PC-9 (cell line): ENCODE results near the gene CTNND2. TPM values are rescaled to one million over a fixed set of nuclear protein-coding genes. Genes with fewer than 3 reads are reported as not detected.

Source experiments
- BruUV-seq: library from RNA; stranded (reverse); fragments of 400-500 nt; replicated peaks from 2 replicates; lab custom pipeline; 2021; lab: Mats Ljungman, UMichigan
- CTCF ChIA-PET: fragments of 300-600 bp; sonication (Branson Sonifier 250); formaldehyde crosslinking; loops from one replicate; lab custom pipeline; 2022; ENCODE audit warnings: antibody characterized with exemption; lab: Charles Lee
- POLR2A ChIA-PET: fragments of 300-600 bp; sonication (Branson Sonifier 250); formaldehyde crosslinking; loops from one replicate; lab custom pipeline; 2022; ENCODE audit warnings: antibody characterized with exemption; ENCODE audit not compliant: unreplicated experiment; lab: Charles Lee
- DNase-seq, 2 experiments: peaks; one replicate each; pipeline versions ENCODE4 v3.0.0 to v3.0.0-alpha.2; 2015 to 2022; ENCODE audit warnings: mixed read lengths in 1 of 2
- H2AFZ ChIP-seq: fragments of 200-600 bp; sonication (generic); 2 replicates; pipeline ENCODE4 v1.8.1; 2017; ENCODE audit warnings: antibody characterized with exemption
- H3F3A ChIP-seq: fragments of 200-600 bp; sonication (generic); 2 replicates; pipeline ENCODE4 v1.8.1; 2017; ENCODE audit warnings: antibody characterized with exemption, mild to moderate bottlenecking, low read depth; ENCODE audit not compliant: insufficient read depth
- H3K27ac ChIP-seq: fragments of 200-600 bp; sonication (generic); 2 replicates; pipeline ENCODE4 v1.6.1; 2016; ENCODE audit warnings: mixed run types
- H3K27me3 ChIP-seq: fragments of 200-600 bp; sonication (generic); 2 replicates; pipeline ENCODE4 v1.6.1; 2016; ENCODE audit warnings: low read depth, mixed run types; ENCODE audit not compliant: insufficient read depth
- H3K36me3 ChIP-seq: fragments of 200-600 bp; sonication (generic); 2 replicates; pipeline ENCODE4 v1.6.1; 2016; ENCODE audit warnings: low read depth, mixed run types
- H3K4me1 ChIP-seq: fragments of 200-600 bp; sonication (generic); replicated peaks from 2 replicates; pipeline ENCODE4 v1.6.1; 2016; ENCODE audit warnings: mixed run types; ENCODE audit not compliant: insufficient read depth
- H3K4me2 ChIP-seq: fragments of 200-600 bp; sonication (generic); 2 replicates; pipeline ENCODE4 v1.6.1; 2017; ENCODE audit warnings: mixed run types
- H3K4me3 ChIP-seq: fragments of 200-600 bp; sonication (generic); 2 replicates; pipeline ENCODE4 v1.6.1; 2016; ENCODE audit warnings: mixed run types
- H3K79me2 ChIP-seq: fragments of 200-600 bp; sonication (generic); 2 replicates; pipeline ENCODE4 v1.6.1; 2017; ENCODE audit warnings: low read depth, mixed run types
- H3K9me2 ChIP-seq: fragments of 200-600 bp; sonication (generic); 2 replicates; pipeline ENCODE4 v1.8.1; 2017; ENCODE audit warnings: mild to moderate bottlenecking; ENCODE audit not compliant: insufficient read depth
- H3K9me3 ChIP-seq: fragments of 200-600 bp; sonication (generic); 2 replicates; pipeline ENCODE4 v1.8.1; 2016; ENCODE audit warnings: low read depth; ENCODE audit not compliant: insufficient read depth
- H4K20me1 ChIP-seq: fragments of 200-600 bp; sonication (generic); 2 replicates; pipeline ENCODE4 v1.8.1; 2017; ENCODE audit not compliant: insufficient read depth
- CTCF ChIP-seq: fragments of 200-600 bp; sonication (generic); conservative IDR thresholded peaks from 2 replicates; pipeline ENCODE4 v1.6.1; 2017; ENCODE audit warnings: mixed run types, antibody characterized with exemption, mild to moderate bottlenecking, moderate library complexity
- EZH2 ChIP-seq: fragments of 200-600 bp; sonication (generic); IDR thresholded peaks from 2 replicates; pipeline ENCODE4 v1.8.0; 2017; ENCODE audit warnings: antibody characterized with exemption, low read depth
- intact Hi-C: fragments of 100-400 bp; cut with micrococcal nuclease; formaldehyde crosslinking; loops from one replicate; pipeline ENCODE4 v1.10.0; 2022; ENCODE audit not compliant: unreplicated experiment
- total RNA-seq: library from RNA; stranded (reverse); gene quantifications from 2 replicates; pipeline ENCODE4 v1.2.3, GENCODE V29; 2021

The CTNND2 gene
- total RNA-seq, 1 experiment from 2014 or later: not detected

GRCh38 chr5:11171236-11171635, 733.0 kb downstream of the CTNND2 start:
- no peaks in the 10 kb centered on the region for H3F3A ChIP-seq
- H3K27me3 ChIP-seq: peaks cover 38% of the 10 kb centered on the region; the same call in 1 of the 2 replicates
- H3K9me2 ChIP-seq: no peaks in the 10 kb centered on the region
- no peaks in the 10 kb centered on the region for H3K79me2 ChIP-seq
- H3K36me3 ChIP-seq: no peaks in the 10 kb centered on the region
- H3K4me1 ChIP-seq: no peaks in the 10 kb centered on the region
- CTCF ChIA-PET: no interaction called here
- intact Hi-C loops: no loop called here
- no TSS peak for BruUV-seq
- H2AFZ ChIP-seq: no peak overlapping the region
- H3K9me3 ChIP-seq: no peaks in the 10 kb centered on the region
- no peak for TF ChIP-seq EZH2
- no peak for TF ChIP-seq CTCF
- no peak for DNase-seq
- H4K20me1 ChIP-seq: no peaks in the 10 kb centered on the region; the same call in 1 of the 2 replicates
- no peak overlapping the region for H3K4me3 ChIP-seq
- POLR2A ChIA-PET: no interaction called here
- H3K27ac ChIP-seq: no peak overlapping the region
- no peak overlapping the region for H3K4me2 ChIP-seq

- Histone ChIP-seq H3K79me2 (no peaks in the 10 kb centered on the region), H3K36me3 (no peaks in the 10 kb centered on the region), H2AFZ (no peak overlapping the region), H3K27ac (no peak overlapping the region), H3K4me3 (no peak overlapping the region), H3K9me2 (no peaks in the 10 kb centered on the region), H3K9me3 (no peaks in the 10 kb centered on the region), H3F3A (no peaks in the 10 kb centered on the region), H3K4me1 (no peaks in the 10 kb centered on the region), H3K27me3 (peaks cover 48% of the 10 kb centered on the region), H4K20me1 (no peaks in the 10 kb centered on the region; the same call in 1 of the 2 replicates), H3K4me2 (no peak overlapping the region)
- no peak for DNase-seq
- ChIA-PET POLR2A (no interaction called here), CTCF (no interaction called here)
- intact Hi-C loops: no loop called here
- TF ChIP-seq EZH2: no peak
- TF ChIP-seq CTCF: no peak
- no TSS peak for BruUV-seq
Measured at GRCh38 chr5:11166923-11167322, 737.3 kb downstream of the CTNND2 start.

GRCh38 chr5:11164531-11165294, 739.5 kb downstream of the CTNND2 start:
- Histone ChIP-seq H2AFZ (no peak overlapping the region), H3K4me1 (no peaks in the 10 kb centered on the region), H3K4me2 (no peak overlapping the region), H3K27ac (no peak overlapping the region), H3K4me3 (no peak overlapping the region), H3K9me3 (no peaks in the 10 kb centered on the region), H3K9me2 (no peaks in the 10 kb centered on the region), H3K79me2 (no peaks in the 10 kb centered on the region), H3F3A (no peaks in the 10 kb centered on the region), H3K27me3 (peaks cover 48% of the 10 kb centered on the region), H3K36me3 (no peaks in the 10 kb centered on the region), H4K20me1 (no peaks in the 10 kb centered on the region)
- no peak for TF ChIP-seq EZH2
- TF ChIP-seq CTCF: no peak
- ChIA-PET CTCF (no interaction called here), POLR2A (no interaction called here)
- DNase-seq: no peak
- BruUV-seq: no TSS peak
- intact Hi-C loops: no loop called here
